K562 (cell line): ENCODE measurements around the gene MCCD1. TPM values are rescaled to one million over a fixed set of nuclear protein-coding genes. Genes with fewer than 3 reads are reported as not detected.

Experiments
- BACH1 ChIP-seq: fragments of 200-800 bp; sonication (Bioruptor generic); IDR thresholded peaks from 2 replicates; pipeline ENCODE4 v1.6.1; 2016; ENCODE audit warnings: missing genetic modification characterization, missing compliant biosample characterization
- BHLHE40 ChIP-seq: IDR thresholded peaks from 2 replicates; pipeline ENCODE4 v1.6.1; 2011; ENCODE audit warnings: low read length, improper control_type of control experiment
- DMBX1 ChIP-seq: fragments of 250-450 bp; sonication (Bioruptor Pico); IDR thresholded peaks from 2 replicates; pipeline ENCODE4 v1.8.0; 2022; ENCODE audit warnings: inconsistent platforms, mild to moderate bottlenecking, moderate library complexity, borderline replicate concordance
- HNRNPH1 ChIP-seq: fragments of 200-400 bp; formaldehyde crosslinking; optimal IDR thresholded peaks from 2 replicates; pipeline ENCODE3; 2017; ENCODE audit warnings: low read depth, mild to moderate bottlenecking, low read length, moderate library complexity
- MTF1 ChIP-seq: fragments of 250-450 bp; sonication (Bioruptor Pico); IDR thresholded peaks from 2 replicates; pipeline ENCODE4 v1.9.0; 2021; ENCODE audit warnings: moderate library complexity, mild to moderate bottlenecking, inconsistent platforms, borderline replicate concordance
- NFIC ChIP-seq: fragments of 450-650 bp; IDR thresholded peaks from 2 replicates; pipeline ENCODE4 v1.6.1; 2017; ENCODE audit warnings: mild to moderate bottlenecking, inconsistent platforms
- SIRT6 ChIP-seq: IDR thresholded peaks from one replicate; pipeline ENCODE4 v1.6.1; 2012; ENCODE audit warnings: low read depth, mild to moderate bottlenecking, control low read depth, inconsistent platforms, low read length, moderate library complexity
- TBP ChIP-seq: optimal IDR thresholded peaks from 2 replicates; pipeline ENCODE3; 2011; ENCODE audit warnings: low read depth, low read length, improper control_type of control experiment
- THAP7 ChIP-seq: fragments of 250-450 bp; sonication (Bioruptor Pico); IDR thresholded peaks from 2 replicates; pipeline ENCODE4 v1.5.0; 2021
- ZBTB1 ChIP-seq: sonication (generic); formaldehyde crosslinking; IDR thresholded peaks from 2 replicates; pipeline ENCODE4 v1.8.1; 2023; ENCODE audit warnings: missing genetic modification reagents, low read depth, mild to moderate bottlenecking, borderline replicate concordance
- ZNF407 ChIP-seq: fragments of 450-650 bp; IDR thresholded peaks from 2 replicates; pipeline ENCODE4 v1.6.1; 2016; ENCODE audit warnings: low read depth
- ZNF551 ChIP-seq: fragments of 250-450 bp; sonication (Bioruptor Pico); IDR thresholded peaks from 2 replicates; pipeline ENCODE4 v1.5.0; 2021; ENCODE audit warnings: mild to moderate bottlenecking, moderate library complexity
- ZNF766 ChIP-seq: fragments of 200-800 bp; sonication (Bioruptor generic); conservative IDR thresholded peaks from 2 replicates; pipeline ENCODE4 v1.6.1; 2016; ENCODE audit warnings: missing genetic modification characterization, missing compliant biosample characterization
- ZNF778 ChIP-seq: fragments of 450-650 bp; formaldehyde crosslinking; IDR thresholded peaks from 2 replicates; pipeline ENCODE4 v1.4.0; 2020; ENCODE audit warnings: mild to moderate bottlenecking, moderate library complexity
- polyA plus RNA-seq, 8 experiments: library from polyadenylated mRNA; depleted of rRNA in 4 of 8; stranded (reverse) in 5 of 8; unstranded in 3 of 8; fragments of >200 nt; fragmentation: Nextera tagmentation in 2 of 8; fragmentation: Illumina TruSeq in 1 of 8; extraction: Ambion mirVana in 2 of 8; extraction: Trizol in 1 of 8; gene quantifications; 2 replicates each; pipeline versions ENCODE4 v1.2.1 to v1.2.3, GENCODE V29; 2011 to 2014; ENCODE audit warnings: inconsistent platforms in 1 of 8, missing spikeins in 1 of 8
- total RNA-seq, 7 experiments: library from RNA; depleted of rRNA in 6 of 7; stranded (reverse); fragments of >200 nt in 6 of 7; fragmentation: Illumina TruSeq in 2 of 7; extraction: Trizol in 2 of 7; gene quantifications; 2 replicates each; pipeline versions ENCODE4 v1.2.1 to v1.2.3, GENCODE V29; 2011 to 2021; ENCODE audit warnings: low replicate concordance in 1 of 7
- TF ChIP-seq, protein P1 (sequence below): sonication (generic); formaldehyde crosslinking; IDR thresholded peaks from 2 replicates; pipeline ENCODE4 v1.9.0; 2022; ENCODE audit warnings: mild to moderate bottlenecking, missing genetic modification reagents
- TF ChIP-seq, protein P2 (sequence below), 2 experiments: IDR thresholded peaks; 2 replicates each; pipeline ENCODE4 v1.6.1; 2012; ENCODE audit warnings: improper control_type of control experiment in 2 of 2, low read depth in 2 of 2, low read length in 2 of 2, borderline replicate concordance in 1 of 2

The MCCD1 gene
- total and polyA plus RNA-seq, 9 of the 15 experiments (the other 6 are each of a cell fraction or from before 2014, with no cell fraction given): not detected

DNA sequence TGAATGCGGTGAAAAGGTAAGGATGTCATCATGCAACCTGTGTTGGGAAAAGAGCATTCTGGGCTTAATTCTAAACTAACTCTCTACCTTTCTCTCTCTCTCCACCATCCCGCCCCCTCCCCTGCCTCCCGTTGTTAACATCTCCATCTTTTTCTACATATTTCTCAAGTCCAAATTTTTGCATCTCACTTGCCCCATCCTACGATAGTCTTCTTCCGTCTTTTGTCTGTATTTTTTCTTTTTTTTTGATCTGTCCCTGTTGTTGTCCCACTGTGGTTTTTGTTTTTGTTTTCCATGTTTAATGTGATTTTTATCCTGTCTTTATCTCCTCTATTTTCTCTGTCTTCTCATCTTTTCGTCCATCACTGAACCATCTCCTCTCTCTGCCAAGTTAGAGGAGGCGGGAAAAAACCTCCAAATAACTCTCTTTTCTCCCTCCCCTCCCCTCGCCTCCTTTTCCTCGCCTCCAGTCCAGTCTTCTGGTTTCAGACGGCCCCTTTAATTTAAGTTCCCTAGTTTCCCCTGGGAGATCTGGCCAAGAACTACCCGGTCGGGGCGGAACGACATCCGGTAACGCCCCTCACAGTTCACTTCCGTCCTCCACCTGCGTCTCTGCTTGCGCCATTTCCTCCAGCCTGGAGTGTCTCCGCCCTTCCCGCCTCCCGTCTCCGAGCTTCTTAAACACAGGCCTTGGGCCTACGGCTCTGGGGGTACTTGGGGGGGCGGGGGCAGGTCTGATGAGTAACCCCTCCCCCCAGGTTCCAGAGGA, 18.4 kb downstream of the MCCD1 start, which contains the start of gene NFKBIL1 (continued):
- TF ChIP-seq ZNF407: peak; percentile 58; the same call in 1 of the 2 replicates
- no peak for TF ChIP-seq MTF1 (CRISPR knock-in tag)
- TF ChIP-seq TBP: peak; percentile 88
- TF ChIP-seq NFIC: peak; percentile 74
- TF ChIP-seq ZNF778 (CRISPR knock-in tag): no peak
- TF ChIP-seq, protein P1, sequence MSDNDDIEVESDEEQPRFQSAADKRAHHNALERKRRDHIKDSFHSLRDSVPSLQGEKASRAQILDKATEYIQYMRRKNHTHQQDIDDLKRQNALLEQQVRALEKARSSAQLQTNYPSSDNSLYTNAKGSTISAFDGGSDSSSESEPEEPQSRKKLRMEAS (CRISPR knock-in tag): no peak
- TF ChIP-seq BACH1: 0 out of 2 replicates have a peak, but pooled peaks have one; percentile 20
- peak; percentile 64 for TF ChIP-seq ZNF766 (CRISPR knock-in tag)
- 0 out of 2 replicates have a peak, but pooled peaks have one; percentile 28 for TF ChIP-seq ZBTB1
- TF ChIP-seq HNRNPH1: no peak
- TF ChIP-seq BHLHE40: no peak; the same call in 1 of the 2 replicates
- TF ChIP-seq THAP7 (CRISPR knock-in tag): no peak
- TF ChIP-seq ZNF551 (CRISPR knock-in tag): 0 out of 2 replicates have a peak, but pooled peaks have one; percentile 64
- TF ChIP-seq DMBX1 (CRISPR knock-in tag): peak; percentile 72; the same call in 1 of the 2 replicates
- TF ChIP-seq, protein P2, sequence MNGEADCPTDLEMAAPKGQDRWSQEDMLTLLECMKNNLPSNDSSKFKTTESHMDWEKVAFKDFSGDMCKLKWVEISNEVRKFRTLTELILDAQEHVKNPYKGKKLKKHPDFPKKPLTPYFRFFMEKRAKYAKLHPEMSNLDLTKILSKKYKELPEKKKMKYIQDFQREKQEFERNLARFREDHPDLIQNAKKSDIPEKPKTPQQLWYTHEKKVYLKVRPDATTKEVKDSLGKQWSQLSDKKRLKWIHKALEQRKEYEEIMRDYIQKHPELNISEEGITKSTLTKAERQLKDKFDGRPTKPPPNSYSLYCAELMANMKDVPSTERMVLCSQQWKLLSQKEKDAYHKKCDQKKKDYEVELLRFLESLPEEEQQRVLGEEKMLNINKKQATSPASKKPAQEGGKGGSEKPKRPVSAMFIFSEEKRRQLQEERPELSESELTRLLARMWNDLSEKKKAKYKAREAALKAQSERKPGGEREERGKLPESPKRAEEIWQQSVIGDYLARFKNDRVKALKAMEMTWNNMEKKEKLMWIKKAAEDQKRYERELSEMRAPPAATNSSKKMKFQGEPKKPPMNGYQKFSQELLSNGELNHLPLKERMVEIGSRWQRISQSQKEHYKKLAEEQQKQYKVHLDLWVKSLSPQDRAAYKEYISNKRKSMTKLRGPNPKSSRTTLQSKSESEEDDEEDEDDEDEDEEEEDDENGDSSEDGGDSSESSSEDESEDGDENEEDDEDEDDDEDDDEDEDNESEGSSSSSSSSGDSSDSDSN (IDR thresholded peaks at IDR 0.05; ENCODE audit: borderline replicate concordance in 1 of 2, low read depth in 2 of 2, low read length in 2 of 2): peak; percentile 30 to 79; a peak in 3 of 4 replicates
- no peak for TF ChIP-seq SIRT6
